DMS114 treated with DMSO at 0.1 percent for 48 hours (cell line): Measurements from ENCODE around the gene GPBAR1.

ENCODE experiments used
- DNase-seq: peaks from one replicate; lab custom pipeline; 2025; ENCODE audit not compliant: unreplicated experiment; lab: John Stamatoyannopoulos, UW

GPBAR1 gene

GRCh38 chr2:218238887-218239286, 21.9 kb upstream of the GPBAR1 start:
- no peak for DNase-seq

- no peak for DNase-seq
Observed at GRCh38 chr2:218244204-218244603, 16.6 kb upstream of the GPBAR1 start.

GRCh38 chr2:218244665-218245064, 16.1 kb upstream of the GPBAR1 start:
- no peak for DNase-seq

GRCh38 chr2:218245214-218245613, 15.6 kb upstream of the GPBAR1 start:
- no peak for DNase-seq

DNA sequence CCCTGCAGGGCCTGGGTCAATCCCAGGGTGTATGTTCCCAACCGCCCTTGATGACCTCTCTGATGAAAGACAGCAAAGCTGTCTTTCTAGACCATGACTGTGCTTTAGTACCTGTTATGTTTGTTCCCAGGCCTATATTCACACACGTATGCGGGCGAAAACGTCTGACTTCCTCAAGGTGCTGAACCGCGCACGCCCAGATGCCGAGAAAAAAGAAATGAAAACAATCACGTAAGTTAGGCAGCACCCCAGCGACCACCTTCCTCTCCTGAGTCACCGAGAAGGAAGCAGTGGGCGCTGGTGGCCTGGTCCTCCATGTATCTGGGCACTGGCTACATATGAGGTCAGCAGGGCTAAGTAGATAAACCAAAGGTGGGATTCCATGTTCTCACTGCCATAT, 11.1 kb upstream of the GPBAR1 start:
- DNase-seq, result no peak

DNA sequence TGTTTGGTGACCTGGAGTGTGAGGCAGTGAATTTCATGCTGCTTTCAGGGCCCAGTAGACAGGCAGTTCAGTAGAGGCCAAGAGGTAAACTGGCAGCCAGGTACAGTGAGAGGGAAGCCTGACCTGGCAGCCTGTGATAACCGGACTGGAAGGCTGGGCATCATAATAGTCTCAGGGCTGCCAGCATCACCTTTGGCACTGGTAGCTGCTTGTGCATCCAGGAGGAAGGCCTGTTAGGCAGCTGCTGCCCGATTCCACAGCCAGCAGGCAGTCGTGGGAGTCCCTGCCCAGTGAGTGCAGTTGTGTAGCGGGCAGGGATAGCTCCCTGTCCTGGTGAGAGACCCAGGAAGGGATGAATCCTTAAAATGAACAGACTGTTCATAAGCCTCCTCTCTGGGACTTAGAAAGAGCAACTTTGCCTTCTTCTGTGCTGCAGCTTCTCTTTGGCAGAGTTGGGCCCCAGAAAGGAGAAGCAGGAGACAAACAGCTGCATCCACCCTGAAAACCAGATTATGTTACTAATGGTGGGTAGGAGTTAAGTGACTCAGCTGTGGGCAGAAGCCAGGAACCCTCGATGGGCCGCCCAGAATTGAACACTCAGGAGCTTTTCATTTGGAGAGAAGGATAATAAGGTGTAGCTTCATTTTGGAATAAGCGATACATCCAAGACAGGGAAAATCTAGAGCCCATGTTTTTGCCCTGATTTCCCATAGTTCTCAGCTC, 8.1 kb upstream of the GPBAR1 start:
- no peak for DNase-seq

DNA sequence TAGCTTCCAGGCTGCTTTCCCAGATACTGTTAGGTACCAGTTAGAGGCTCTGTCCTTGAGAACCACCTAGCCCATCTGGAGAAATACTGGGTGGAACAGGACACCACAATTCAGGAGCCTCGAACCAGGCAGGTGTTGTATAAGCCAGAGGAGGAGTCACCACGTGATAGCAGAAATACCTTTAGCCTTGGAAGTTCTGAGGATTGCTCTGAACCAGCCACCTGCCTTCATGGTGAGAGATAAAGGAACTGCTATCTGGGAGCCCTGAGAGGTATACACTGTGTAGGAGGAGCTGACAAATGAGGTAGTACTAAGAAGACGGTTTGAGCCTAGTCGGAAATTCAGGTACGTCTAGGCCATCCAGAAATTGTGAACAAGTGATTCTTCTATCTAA, 7.6 kb upstream of the GPBAR1 start:
- DNase-seq, result no peak

GRCh38 chr2:218255446-218255845, 5.4 kb upstream of the GPBAR1 start:
- no peak for DNase-seq

- no peak for DNase-seq
Observed at GRCh38 chr2:218256612-218257350, 4.0 kb upstream of the GPBAR1 start.

- DNase-seq, result no peak
Observed at GRCh38 chr2:218257390-218257981, 3.3 kb upstream of the GPBAR1 start.

DNA sequence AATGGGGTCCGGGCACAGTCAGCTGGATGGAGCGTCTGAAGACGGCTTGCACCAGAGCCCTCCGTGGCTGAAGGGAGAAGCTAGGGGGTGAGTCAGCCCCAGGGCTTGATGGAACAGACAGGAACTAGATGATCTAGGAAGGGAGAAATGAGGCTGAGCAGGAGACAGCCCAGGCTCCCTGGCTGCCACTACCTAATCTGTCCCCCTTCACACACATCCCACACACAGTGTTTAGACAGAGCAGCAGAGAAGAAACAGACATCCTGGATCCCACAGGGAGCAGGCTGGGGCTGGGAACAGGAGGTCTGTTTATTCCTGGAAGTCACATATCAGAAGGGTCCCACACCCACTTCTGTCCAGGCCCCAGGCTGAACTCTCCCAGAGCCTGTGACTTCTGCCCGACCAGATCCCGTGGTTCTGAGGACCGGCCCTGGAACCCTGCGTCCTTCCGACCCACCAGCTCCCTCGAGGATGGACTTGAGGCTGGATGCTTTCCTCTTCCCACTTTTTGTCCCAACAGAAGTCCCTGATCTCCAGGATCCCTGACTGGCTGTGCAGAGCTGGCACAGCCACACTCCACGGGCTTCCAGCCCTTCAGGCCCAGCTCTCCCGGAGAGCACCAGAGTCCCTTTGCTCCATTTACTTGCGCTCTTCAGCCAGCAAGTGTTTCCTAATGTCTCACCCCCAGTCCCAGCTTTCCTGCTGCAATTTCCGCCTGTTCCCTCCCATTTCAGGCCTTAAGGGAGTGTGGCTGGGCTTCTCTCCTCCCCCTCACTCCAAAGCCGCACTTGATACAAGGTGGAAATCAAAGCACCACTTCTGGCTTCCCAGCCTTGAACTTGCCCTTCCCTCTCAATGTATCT, 1.5 kb upstream of the GPBAR1 start:
- no peak for DNase-seq

DNA sequence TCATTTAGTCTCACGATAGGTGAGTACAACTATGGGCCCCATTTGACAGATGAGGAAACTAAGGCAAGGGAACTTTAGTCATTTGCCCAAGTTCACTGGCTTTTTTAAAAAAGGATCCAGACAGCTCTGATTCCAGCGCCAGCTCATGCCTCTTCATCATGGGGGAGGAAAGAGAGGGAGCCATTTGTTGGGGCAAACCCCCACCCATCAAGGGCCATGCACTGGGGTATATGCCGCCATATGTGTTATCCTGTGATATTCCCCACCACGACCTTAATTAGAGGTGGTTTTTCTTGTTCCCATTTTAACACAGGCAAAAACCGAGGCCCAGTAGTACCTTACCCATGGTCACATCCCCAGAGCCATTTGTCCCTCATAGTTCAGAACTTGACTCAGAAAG, 649 bp upstream of the GPBAR1 start:
- no peak for DNase-seq

DNA sequence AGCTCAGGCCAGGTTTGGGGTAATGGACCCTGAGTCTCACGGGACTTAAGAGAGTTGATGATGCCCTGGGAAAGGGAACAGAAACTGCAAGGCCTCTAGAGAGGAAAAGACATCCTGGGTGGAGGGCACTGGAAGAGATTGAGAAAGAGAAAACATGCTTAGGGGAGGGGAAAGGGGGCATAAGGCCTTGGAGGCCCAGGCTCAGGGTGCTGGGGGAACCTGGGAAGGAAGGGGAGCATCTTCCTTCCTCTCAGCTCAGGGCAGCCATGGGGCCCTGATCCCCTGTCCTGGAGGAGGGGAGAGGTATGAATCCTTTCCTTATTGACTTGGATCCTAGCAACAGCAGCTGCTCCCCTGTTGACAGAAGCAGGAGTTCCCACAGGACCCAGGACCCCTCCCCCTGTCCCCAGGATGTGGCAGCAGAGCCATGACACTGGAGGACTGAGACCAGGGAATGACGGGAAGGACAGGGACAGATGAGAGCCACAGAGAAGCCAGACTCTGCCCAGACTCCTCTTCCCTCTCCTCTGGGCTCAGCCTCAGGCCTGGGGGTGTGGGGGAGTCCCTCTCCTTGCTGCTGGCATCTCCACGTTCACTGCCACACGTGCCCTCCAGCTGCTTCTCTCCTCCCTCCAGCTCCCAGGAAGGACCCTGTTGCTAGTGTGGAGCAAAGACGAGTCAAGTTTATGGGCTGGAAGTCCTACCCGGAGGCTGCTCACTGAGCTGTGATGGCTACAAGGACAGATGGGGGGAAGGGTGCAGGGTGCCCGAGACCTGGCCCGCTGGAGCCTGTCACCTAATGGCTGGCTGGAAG, 815 bp downstream of the GPBAR1 start:
- DNase-seq, result no peak

GRCh38 chr2:218262237-218262600, 1.4 kb downstream of the GPBAR1 start:
- no peak for DNase-seq

DNA sequence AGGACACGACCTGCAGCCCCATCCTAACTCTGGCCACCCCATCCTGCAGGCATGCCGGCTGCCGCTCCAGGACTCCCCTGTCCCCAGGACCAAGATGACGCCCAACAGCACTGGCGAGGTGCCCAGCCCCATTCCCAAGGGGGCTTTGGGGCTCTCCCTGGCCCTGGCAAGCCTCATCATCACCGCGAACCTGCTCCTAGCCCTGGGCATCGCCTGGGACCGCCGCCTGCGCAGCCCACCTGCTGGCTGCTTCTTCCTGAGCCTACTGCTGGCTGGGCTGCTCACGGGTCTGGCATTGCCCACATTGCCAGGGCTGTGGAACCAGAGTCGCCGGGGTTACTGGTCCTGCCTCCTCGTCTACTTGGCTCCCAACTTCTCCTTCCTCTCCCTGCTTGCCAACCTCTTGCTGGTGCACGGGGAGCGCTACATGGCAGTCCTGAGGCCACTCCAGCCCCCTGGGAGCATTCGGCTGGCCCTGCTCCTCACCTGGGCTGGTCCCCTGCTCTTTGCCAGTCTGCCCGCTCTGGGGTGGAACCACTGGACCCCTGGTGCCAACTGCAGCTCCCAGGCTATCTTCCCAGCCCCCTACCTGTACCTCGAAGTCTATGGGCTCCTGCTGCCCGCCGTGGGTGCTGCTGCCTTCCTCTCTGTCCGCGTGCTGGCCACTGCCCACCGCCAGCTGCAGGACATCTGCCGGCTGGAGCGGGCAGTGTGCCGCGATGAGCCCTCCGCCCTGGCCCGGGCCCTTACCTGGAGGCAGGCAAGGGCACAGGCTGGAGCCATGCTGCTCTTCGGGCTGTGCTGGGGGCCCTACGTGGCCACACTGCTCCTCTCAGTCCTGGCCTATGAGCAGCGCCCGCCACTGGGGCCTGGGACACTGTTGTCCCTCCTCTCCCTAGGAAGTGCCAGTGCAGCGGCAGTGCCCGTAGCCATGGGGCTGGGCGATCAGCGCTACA, 2.1 kb downstream of the GPBAR1 start:
- DNase-seq, result no peak

GRCh38 chr2:218263817-218264641, 3.2 kb downstream of the GPBAR1 start:
- no peak for DNase-seq

DNA sequence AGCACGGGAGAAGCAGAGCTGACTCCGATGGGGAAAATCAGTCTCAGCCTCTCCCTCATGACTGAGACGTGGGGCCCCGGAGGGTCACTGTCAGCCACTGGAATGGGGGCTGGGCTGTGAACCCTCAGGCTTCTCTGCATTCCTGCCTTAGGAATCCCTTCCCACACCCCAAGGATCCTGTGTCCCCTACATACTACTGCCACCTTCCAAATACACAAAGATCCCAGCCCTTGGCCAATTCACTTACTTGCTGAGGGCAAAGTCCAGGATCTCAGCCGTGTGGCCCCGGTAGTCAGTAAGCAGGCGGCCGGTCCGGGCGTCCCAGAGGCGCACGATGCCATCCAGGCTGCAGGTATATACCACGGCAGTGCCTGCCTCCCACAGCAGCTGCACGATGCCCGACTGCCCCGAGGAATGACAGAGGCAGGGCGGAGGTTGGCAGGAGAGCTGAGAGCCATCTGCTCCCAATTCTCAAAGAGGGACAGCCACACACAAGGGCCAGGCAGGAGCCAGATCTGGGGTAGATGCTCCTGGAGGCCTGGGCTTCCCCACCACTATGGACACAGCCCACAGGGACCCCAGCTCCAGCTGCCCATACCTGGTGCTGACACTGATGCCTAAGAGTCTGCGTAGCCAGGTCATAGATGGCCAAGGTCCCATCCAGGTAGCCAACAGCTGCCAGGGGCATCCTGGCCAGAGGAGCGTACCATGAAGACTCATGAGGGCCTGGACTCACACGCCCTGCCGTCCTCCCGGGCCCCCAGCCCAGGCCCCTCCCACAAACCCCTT, 4.2 kb downstream of the GPBAR1 start:
- no peak for DNase-seq

DNA sequence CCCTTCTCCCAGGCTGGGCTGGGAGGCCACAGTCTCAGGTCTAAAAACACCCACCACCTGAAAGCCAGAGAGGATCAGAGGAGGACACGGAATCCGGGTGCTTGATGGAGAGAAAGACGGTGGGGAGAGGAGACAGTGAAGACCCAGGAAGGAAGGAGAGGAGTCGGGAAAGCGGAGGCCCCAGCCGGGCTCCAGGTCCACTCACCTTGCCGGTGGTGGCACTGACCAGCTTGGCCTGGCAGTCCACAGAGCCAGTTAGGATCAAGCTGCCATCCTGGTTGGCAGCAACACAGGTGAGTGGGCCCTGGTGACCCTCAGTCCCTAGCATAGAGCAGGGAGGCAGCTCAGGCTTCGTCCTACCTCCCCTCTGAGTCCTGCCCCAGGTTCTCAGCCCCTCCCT, 4.8 kb downstream of the GPBAR1 start:
- DNase-seq, result no peak
